ENCODE results near the gene P2RY14.

P2RY14 gene

DNA sequence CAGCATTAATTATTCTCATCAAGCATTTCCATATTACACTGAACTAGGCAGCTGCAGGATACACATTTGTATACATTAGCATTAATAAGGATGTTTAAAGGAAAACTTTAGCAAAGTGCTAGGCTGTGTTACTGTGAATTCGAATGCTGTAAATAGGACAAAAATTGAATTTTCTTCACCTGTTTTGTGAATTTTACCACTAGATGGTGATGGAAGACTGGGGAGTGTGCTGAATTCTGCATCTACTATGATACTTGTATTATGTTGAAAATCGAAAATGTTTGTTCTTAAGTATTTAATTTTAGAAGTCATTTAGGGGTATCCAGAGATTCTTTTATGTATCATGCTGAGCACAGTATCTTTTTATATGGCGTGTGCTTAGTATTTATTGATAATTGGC is 12.3 kb upstream of the P2RY14 start:
- Histone ChIP-seq H3K4me3 (no peak overlapping the region), H3K27ac (no peak overlapping the region)
- no peak for DNase-seq (ENCODE audit: low spot score)
- TF ChIP-seq, protein P1, sequence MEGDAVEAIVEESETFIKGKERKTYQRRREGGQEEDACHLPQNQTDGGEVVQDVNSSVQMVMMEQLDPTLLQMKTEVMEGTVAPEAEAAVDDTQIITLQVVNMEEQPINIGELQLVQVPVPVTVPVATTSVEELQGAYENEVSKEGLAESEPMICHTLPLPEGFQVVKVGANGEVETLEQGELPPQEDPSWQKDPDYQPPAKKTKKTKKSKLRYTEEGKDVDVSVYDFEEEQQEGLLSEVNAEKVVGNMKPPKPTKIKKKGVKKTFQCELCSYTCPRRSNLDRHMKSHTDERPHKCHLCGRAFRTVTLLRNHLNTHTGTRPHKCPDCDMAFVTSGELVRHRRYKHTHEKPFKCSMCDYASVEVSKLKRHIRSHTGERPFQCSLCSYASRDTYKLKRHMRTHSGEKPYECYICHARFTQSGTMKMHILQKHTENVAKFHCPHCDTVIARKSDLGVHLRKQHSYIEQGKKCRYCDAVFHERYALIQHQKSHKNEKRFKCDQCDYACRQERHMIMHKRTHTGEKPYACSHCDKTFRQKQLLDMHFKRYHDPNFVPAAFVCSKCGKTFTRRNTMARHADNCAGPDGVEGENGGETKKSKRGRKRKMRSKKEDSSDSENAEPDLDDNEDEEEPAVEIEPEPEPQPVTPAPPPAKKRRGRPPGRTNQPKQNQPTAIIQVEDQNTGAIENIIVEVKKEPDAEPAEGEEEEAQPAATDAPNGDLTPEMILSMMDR (IDR thresholded peaks at IDR 0.05): no peak

DNA sequence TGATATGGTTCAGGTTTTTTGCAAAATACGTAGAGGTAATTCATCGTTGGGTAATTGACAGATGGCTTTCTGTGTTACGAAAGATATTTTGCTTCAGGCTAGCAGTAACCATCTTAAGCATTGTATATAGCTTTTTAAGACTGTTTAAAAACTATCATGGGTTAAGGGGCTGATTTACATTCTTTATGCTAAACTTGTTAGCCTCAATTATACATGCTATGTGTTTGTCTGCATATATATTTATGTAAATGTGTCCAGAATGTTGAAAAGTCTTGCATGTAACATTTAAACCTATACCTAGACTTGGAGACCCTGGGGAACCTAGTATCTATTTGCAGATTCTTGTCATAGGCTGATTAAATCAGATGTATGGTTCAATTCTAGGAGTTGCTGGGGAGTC is 11.1 kb upstream of the P2RY14 start:
- TF ChIP-seq, protein P1 (IDR thresholded peaks at IDR 0.05): no peak
- no peak for DNase-seq (ENCODE audit: low spot score)

DNA sequence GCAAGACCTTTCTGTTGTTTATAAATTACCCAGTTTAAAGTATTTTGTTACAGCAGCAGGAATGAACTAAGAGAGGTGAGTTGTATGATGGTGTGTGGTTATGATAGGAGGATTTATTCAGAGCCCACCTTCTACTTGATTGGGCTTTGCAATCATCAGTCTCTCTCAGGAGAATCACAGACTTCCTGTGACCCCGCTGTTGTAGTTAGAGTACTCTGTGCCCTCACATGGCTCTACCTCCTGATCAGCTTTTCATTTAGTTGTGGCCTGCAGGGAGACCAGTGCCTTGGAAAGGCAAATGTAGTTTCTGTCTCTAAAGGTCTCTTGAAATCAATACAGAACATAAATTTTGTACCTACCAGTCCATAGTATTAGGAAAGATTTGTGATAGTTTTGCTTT is 7.6 kb upstream of the P2RY14 start:
- Histone ChIP-seq H3K27ac (no peak overlapping the region), H3K4me3 (no peak overlapping the region)
- TF ChIP-seq, protein P1 (IDR thresholded peaks at IDR 0.05): no peak
- DNase-seq (ENCODE audit: low spot score): no peak

More for the DNA sequence above, 11.1 kb upstream of the P2RY14 start:
- no peak overlapping the region for H3K4me3 ChIP-seq
- no peak overlapping the region for H3K27ac ChIP-seq

DNA sequence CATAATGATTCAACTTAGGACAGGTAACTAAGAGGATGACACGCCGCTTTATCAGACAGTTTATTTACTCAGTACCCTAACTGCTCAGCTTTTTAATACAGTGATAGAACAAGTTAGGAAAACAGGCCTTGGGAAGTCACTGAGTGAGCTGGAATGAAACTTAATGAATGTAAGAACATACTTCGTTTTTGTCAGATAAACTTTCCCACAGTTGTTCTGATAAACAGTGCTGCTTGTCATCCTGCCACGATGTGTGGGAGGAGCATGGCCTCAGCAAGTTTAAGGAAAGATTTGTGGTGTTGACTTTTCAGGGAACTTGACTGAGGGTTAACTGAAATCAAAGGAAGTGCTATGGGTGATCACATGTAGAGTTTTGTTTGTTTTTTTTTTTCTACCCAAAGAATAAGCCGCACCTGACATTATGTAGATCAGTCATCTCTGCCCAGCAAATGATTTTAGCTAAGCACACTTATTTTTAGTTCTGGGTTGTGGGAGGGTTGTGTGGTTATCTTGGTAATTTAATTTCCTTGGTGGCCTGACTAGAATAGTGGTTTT is 5.6 kb upstream of the P2RY14 start:
- DNase-seq (ENCODE audit: low spot score): no peak
- Histone ChIP-seq H3K27ac (no peak overlapping the region), H3K4me3 (no peak overlapping the region)
- TF ChIP-seq, protein P1 (IDR thresholded peaks at IDR 0.05): no peak

DNA sequence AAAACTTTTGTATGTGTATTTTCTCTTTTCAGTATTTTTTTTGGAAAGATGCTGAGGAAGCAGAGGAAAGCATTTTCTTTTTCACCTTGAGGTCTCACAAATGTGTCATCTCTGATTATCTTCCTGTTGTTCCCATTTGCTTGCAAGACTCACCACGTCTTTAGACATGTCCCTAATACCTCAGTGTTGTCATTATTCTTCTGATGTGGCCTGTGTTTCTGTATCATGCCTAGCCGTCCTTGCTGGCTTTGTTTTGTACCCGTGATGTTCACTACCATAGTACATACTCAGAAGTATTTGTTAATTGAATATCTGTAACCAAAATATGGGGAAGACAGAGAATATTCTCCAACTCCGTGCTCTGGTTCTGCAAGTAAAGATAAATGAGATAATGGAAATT is 5.0 kb upstream of the P2RY14 start:
- no peak for DNase-seq (ENCODE audit: low spot score)
- Histone ChIP-seq H3K27ac (no peak overlapping the region), H3K4me3 (no peak overlapping the region)
- TF ChIP-seq, protein P1 (IDR thresholded peaks at IDR 0.05): no peak

DNA sequence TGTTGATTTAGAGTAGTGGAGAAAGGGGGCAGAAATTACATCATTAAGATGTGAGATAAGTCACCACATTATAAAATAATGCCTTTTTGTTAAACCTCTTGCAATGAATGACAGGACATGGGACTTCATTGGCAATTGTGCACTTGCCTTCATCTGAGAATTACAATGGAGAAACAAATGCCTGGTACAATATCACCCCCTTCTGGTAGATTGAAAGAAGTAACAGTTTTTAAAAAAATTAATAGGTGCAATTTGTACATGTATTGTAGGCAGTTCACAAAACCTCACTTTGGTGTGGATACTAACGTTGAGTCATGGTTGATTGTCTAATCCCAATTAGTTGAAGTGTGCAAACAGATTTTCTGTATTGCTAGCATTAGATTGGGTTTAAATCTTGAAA is 4.6 kb upstream of the P2RY14 start:
- Histone ChIP-seq H3K4me3 (no peak overlapping the region), H3K27ac (no peak overlapping the region)
- DNase-seq (ENCODE audit: low spot score): no peak
- TF ChIP-seq, protein P1 (IDR thresholded peaks at IDR 0.05): peak; percentile 53

DNA sequence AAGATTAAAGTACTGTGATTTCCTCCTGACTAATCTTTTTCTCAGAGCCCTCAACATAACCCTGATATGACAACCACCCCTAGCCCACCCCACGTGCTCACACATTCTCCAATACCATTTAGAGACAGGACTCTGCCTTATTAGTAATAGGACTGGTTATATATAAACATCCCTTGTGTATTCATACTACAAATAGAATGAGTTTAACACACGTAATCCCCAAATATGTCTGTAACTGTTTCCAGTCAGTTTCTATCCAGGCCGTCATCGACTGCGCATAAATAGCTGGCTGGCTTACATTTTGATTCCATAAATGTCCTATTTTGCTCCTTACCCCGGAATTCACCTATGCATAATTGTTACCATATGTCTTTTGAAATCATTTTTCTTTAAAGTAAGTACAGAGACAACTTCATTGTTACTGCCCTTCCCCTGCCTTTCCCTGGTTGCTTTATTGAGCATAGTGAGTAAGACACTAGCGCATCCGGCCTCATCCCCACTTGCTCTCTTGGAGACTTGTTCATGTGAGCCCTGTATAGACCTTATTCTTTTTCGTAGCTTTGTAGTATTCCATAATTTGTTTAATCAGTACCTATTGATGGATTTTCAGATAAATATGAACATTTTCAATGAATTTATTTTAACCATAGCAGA is 3.5 kb upstream of the P2RY14 start:
- TF ChIP-seq, protein P1 (IDR thresholded peaks at IDR 0.05): no peak
- no peak for DNase-seq (ENCODE audit: low spot score)
- H3K27ac ChIP-seq: no peak overlapping the region
- no peak overlapping the region for H3K4me3 ChIP-seq
